ENCODE measurements around the gene COL9A3. TPM values are rescaled to one million over a fixed set of nuclear protein-coding genes. Genes with fewer than 3 reads are reported as not detected.

The COL9A3 gene
- total and polyA plus RNA-seq, 2 of the 8 experiments (the other 6 are each of a cell fraction or from before 2014, with no cell fraction given) = 21.7 to 80.1 TPM

DNA sequence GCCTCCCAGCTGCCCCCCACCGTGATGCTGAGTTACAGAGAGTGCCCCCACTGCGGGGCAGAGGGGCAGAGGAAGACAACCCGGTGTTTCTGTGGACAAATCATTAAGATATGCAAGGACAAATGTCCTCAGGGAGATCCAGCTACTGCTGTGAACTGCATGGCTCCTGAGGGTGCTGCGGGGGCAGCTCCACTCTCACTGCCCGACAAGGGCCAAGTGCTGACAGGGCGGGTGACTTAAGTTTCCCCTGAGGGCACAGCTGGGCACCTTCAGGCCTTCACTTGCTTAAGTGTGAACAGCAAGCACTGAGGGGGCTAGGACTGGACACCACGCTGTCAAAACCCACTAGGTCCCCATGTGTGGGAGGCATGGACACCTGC is 71.0 kb downstream of the COL9A3 start (continued):
- TF ChIP-seq, protein P1, sequence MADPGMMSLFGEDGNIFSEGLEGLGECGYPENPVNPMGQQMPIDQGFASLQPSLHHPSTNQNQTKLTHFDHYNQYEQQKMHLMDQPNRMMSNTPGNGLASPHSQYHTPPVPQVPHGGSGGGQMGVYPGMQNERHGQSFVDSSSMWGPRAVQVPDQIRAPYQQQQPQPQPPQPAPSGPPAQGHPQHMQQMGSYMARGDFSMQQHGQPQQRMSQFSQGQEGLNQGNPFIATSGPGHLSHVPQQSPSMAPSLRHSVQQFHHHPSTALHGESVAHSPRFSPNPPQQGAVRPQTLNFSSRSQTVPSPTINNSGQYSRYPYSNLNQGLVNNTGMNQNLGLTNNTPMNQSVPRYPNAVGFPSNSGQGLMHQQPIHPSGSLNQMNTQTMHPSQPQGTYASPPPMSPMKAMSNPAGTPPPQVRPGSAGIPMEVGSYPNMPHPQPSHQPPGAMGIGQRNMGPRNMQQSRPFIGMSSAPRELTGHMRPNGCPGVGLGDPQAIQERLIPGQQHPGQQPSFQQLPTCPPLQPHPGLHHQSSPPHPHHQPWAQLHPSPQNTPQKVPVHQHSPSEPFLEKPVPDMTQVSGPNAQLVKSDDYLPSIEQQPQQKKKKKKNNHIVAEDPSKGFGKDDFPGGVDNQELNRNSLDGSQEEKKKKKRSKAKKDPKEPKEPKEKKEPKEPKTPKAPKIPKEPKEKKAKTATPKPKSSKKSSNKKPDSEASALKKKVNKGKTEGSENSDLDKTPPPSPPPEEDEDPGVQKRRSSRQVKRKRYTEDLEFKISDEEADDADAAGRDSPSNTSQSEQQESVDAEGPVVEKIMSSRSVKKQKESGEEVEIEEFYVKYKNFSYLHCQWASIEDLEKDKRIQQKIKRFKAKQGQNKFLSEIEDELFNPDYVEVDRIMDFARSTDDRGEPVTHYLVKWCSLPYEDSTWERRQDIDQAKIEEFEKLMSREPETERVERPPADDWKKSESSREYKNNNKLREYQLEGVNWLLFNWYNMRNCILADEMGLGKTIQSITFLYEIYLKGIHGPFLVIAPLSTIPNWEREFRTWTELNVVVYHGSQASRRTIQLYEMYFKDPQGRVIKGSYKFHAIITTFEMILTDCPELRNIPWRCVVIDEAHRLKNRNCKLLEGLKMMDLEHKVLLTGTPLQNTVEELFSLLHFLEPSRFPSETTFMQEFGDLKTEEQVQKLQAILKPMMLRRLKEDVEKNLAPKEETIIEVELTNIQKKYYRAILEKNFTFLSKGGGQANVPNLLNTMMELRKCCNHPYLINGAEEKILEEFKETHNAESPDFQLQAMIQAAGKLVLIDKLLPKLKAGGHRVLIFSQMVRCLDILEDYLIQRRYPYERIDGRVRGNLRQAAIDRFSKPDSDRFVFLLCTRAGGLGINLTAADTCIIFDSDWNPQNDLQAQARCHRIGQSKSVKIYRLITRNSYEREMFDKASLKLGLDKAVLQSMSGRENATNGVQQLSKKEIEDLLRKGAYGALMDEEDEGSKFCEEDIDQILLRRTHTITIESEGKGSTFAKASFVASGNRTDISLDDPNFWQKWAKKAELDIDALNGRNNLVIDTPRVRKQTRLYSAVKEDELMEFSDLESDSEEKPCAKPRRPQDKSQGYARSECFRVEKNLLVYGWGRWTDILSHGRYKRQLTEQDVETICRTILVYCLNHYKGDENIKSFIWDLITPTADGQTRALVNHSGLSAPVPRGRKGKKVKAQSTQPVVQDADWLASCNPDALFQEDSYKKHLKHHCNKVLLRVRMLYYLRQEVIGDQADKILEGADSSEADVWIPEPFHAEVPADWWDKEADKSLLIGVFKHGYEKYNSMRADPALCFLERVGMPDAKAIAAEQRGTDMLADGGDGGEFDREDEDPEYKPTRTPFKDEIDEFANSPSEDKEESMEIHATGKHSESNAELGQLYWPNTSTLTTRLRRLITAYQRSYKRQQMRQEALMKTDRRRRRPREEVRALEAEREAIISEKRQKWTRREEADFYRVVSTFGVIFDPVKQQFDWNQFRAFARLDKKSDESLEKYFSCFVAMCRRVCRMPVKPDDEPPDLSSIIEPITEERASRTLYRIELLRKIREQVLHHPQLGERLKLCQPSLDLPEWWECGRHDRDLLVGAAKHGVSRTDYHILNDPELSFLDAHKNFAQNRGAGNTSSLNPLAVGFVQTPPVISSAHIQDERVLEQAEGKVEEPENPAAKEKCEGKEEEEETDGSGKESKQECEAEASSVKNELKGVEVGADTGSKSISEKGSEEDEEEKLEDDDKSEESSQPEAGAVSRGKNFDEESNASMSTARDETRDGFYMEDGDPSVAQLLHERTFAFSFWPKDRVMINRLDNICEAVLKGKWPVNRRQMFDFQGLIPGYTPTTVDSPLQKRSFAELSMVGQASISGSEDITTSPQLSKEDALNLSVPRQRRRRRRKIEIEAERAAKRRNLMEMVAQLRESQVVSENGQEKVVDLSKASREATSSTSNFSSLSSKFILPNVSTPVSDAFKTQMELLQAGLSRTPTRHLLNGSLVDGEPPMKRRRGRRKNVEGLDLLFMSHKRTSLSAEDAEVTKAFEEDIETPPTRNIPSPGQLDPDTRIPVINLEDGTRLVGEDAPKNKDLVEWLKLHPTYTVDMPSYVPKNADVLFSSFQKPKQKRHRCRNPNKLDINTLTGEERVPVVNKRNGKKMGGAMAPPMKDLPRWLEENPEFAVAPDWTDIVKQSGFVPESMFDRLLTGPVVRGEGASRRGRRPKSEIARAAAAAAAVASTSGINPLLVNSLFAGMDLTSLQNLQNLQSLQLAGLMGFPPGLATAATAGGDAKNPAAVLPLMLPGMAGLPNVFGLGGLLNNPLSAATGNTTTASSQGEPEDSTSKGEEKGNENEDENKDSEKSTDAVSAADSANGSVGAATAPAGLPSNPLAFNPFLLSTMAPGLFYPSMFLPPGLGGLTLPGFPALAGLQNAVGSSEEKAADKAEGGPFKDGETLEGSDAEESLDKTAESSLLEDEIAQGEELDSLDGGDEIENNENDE (IDR thresholded peaks at IDR 0.05; ENCODE audit: insufficient replicate concordance, low read length) = no peak
- TF ChIP-seq SUZ12 (IDR thresholded peaks at IDR 0.05; ENCODE audit: low read length) = no peak
- no peak for TF ChIP-seq FOSL1 (IDR thresholded peaks at IDR 0.05; ENCODE audit: insufficient read depth, low read depth, low read length)
- TF ChIP-seq BCL11A (IDR thresholded peaks at IDR 0.05; ENCODE audit: low read depth in 2 of 2, low read length in 2 of 2) = no peak

Data from H1 (cell line).